ENCODE results near the gene NAALADL2.

The NAALADL2 gene

DNA sequence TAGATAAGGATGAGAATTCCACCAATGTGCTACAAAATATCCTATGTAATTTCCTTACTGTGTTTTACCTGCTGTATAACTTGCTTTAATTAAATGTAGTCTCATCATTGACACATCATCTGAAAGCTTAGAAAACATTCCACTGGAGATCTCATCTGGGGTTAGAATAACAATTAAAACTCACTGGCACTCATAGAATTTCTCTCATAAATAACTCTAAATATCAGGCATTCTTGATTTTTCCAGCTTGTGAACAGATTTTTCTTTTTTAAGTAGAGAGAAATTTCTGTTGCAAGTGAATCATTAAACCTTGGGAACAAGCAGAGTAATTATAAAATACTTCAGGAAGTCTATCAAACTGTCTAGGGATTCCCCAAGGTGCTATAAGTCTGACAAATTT lies 843.8 kb downstream of the NAALADL2 start:
- H3K4me1 ChIP-seq (ENCODE audit: control insufficient read depth, insufficient read depth, low read length), result no peaks in the 10 kb centered on the region
- H3K36me3 ChIP-seq (ENCODE audit: control insufficient read depth, insufficient read depth, low read length), result no peaks in the 10 kb centered on the region
- no peaks in the 10 kb centered on the region for H3K9me3 ChIP-seq (ENCODE audit: control insufficient read depth, low read length)
- no peak overlapping the region for H3K4me3 ChIP-seq (ENCODE audit: insufficient read depth, low read depth, low read length)
- H3K27ac ChIP-seq (ENCODE audit: insufficient read depth, low read depth, low read length, poor library complexity, severe bottlenecking), result no peak overlapping the region
- no peaks in the 10 kb centered on the region for H3K27me3 ChIP-seq (ENCODE audit: control insufficient read depth, insufficient read depth, low read length, poor library complexity, severe bottlenecking)

DNA sequence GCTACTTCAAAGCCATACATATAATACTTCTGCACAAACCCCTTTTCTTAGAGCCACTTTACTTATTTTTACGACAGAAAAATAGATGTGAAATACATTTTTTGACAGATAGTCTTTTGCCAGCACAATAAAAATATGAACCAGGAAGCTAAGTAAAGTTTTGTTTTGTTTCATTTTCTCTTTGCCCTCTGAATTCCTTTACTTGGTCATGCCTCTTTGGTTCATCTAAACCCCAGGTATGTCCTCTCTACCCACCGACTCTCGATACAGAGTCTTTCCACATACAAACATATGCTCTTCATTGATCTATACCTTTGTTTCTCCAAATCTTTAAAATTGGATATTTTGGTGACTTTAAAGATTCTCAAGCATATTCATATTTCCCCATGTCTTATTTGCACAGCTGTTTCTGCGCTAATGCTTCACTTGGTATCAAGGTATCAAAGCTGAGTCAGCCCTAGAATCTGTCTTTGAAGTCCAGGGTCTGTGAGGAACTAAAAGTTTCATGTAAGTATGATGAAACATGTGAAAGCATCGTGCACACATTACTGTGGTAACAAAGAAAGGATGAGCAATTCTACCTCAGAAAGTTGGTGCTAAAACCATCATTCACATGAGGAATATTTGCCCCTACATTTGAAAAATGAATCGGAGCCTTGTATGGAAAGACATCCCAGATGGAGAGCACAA lies 845.4 kb downstream of the NAALADL2 start:
- no peaks in the 10 kb centered on the region for H3K9me3 ChIP-seq (ENCODE audit: control insufficient read depth, low read length)
- H3K27ac ChIP-seq (ENCODE audit: insufficient read depth, low read depth, low read length, poor library complexity, severe bottlenecking), result no peak overlapping the region
- no peaks in the 10 kb centered on the region for H3K36me3 ChIP-seq (ENCODE audit: control insufficient read depth, insufficient read depth, low read length)
- no peak overlapping the region for H3K4me3 ChIP-seq (ENCODE audit: insufficient read depth, low read depth, low read length)
- no peaks in the 10 kb centered on the region for H3K27me3 ChIP-seq (ENCODE audit: control insufficient read depth, insufficient read depth, low read length, poor library complexity, severe bottlenecking)
- H3K4me1 ChIP-seq (ENCODE audit: control insufficient read depth, insufficient read depth, low read length), result no peaks in the 10 kb centered on the region
- whole genome bisulfite sequencing, 2 experiments, result 96 to 98% methylated on average over 6 of the region's 6 CpGs

DNA sequence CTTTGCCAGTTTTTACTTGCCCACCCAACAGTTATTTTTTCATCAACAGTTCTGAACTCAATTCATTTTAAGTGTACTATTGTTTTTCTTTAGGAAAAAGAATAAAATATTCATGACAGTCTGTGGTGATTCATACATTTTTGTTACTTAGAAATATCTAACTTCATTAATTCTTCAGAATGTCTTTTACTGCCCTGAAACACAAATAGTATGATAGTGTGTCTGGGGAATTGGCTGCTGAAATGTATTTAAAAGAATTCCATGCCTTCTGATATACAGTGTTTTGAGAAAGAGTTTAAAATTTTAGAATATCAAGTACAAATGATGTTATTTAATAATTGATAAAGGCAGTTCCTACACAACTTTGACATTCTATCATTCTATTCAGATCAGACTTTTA lies 854.1 kb downstream of the NAALADL2 start:
- H3K4me3 ChIP-seq (ENCODE audit: insufficient read depth, low read depth, low read length), result no peak overlapping the region
- no peaks in the 10 kb centered on the region for H3K9me3 ChIP-seq (ENCODE audit: control insufficient read depth, low read length)
- H3K27me3 ChIP-seq (ENCODE audit: control insufficient read depth, insufficient read depth, low read length, poor library complexity, severe bottlenecking), result no peaks in the 10 kb centered on the region
- H3K36me3 ChIP-seq (ENCODE audit: control insufficient read depth, insufficient read depth, low read length), result no peaks in the 10 kb centered on the region
- H3K4me1 ChIP-seq (ENCODE audit: control insufficient read depth, insufficient read depth, low read length), result no peaks in the 10 kb centered on the region
- H3K27ac ChIP-seq (ENCODE audit: insufficient read depth, low read depth, low read length, poor library complexity, severe bottlenecking), result no peak overlapping the region

DNA sequence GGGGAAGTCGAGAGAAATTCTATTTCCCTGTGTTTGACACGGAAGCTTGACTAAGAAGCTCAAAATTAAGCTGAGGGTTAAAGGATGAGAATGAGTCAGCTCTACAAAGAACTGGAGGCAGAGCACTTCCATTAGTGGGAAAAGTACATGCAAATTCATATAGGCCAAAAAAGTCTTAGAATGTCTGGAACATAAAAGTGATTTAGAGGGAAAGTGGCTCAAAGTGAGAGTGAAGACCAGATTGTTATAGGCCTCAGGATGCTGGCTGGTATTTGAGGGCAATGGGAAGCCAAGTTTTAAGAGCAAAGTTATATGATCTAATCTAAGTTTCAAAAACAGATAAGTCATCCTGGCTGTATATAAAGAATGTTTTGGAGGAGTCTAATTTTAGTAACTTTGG lies 857.3 kb downstream of the NAALADL2 start:
- no peaks in the 10 kb centered on the region for H3K9me3 ChIP-seq (ENCODE audit: control insufficient read depth, low read length)
- no peaks in the 10 kb centered on the region for H3K4me1 ChIP-seq (ENCODE audit: control insufficient read depth, insufficient read depth, low read length)
- no peaks in the 10 kb centered on the region for H3K36me3 ChIP-seq (ENCODE audit: control insufficient read depth, insufficient read depth, low read length)
- H3K4me3 ChIP-seq (ENCODE audit: insufficient read depth, low read depth, low read length), result no peak overlapping the region
- WGBS, 2 experiments, result 94 to 98% methylated on average over 2 of the region's 2 CpGs
- no peaks in the 10 kb centered on the region for H3K27me3 ChIP-seq (ENCODE audit: control insufficient read depth, insufficient read depth, low read length, poor library complexity, severe bottlenecking)
- H3K27ac ChIP-seq (ENCODE audit: insufficient read depth, low read depth, low read length, poor library complexity, severe bottlenecking), result no peak overlapping the region

DNA sequence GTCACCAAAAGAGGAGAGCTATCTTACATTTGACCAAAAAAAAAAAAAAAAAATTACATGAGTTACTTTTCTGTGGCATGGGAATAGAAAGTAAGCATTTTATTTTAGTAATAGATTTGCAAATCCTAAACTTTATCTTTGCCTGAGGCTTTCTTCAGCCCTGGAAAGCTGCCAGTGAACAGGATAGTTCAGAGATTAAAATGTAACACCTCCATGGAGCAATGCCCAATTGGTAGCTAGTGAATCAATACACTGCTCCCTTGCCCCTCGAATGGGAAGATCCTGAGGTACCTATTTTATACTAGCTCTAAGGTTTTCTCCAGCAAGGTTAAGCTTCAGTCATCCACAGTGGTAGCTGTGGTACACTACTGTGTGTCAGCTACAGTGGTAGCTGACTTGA lies 867.1 kb downstream of the NAALADL2 start:
- no peaks in the 10 kb centered on the region for H3K4me1 ChIP-seq (ENCODE audit: control insufficient read depth, insufficient read depth, low read length)
- no peak overlapping the region for H3K4me3 ChIP-seq (ENCODE audit: insufficient read depth, low read depth, low read length)
- 94 to 100% methylated on average over 1 of the region's 1 CpG for WGBS, 2 experiments
- no peak overlapping the region for H3K27ac ChIP-seq (ENCODE audit: insufficient read depth, low read depth, low read length, poor library complexity, severe bottlenecking)
- no peaks in the 10 kb centered on the region for H3K36me3 ChIP-seq (ENCODE audit: control insufficient read depth, insufficient read depth, low read length)
- H3K27me3 ChIP-seq (ENCODE audit: control insufficient read depth, insufficient read depth, low read length, poor library complexity, severe bottlenecking), result no peaks in the 10 kb centered on the region
- H3K9me3 ChIP-seq (ENCODE audit: control insufficient read depth, low read length), result no peaks in the 10 kb centered on the region

DNA sequence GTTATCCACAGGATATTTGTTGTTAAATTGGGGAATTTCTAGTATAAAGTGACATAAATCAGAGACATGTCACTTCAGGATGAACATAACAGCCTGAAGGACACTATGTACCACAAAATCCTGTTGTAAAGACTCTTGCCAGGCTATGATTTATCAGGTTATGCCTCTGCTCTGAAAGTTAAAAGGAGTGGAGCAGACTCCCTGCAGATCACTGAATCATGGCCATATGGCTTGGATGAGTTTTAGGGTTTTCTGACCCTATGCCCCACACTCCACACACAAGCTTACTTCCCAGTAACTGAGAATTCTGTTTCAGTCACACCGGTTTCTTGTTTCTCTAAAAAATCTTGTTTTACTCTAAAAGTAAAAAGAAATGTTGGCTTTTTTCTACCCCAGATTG lies 869.4 kb downstream of the NAALADL2 start:
- WGBS, 2 experiments, result 100% methylated on average over 1 of the region's 1 CpG; no CpG with 5 or more reads in 1 of the 2 experiments
- H3K4me1 ChIP-seq (ENCODE audit: control insufficient read depth, insufficient read depth, low read length), result no peaks in the 10 kb centered on the region
- H3K9me3 ChIP-seq (ENCODE audit: control insufficient read depth, low read length), result no peaks in the 10 kb centered on the region
- H3K36me3 ChIP-seq (ENCODE audit: control insufficient read depth, insufficient read depth, low read length), result no peaks in the 10 kb centered on the region
- no peak overlapping the region for H3K4me3 ChIP-seq (ENCODE audit: insufficient read depth, low read depth, low read length)
- H3K27me3 ChIP-seq (ENCODE audit: control insufficient read depth, insufficient read depth, low read length, poor library complexity, severe bottlenecking), result no peaks in the 10 kb centered on the region
- no peak overlapping the region for H3K27ac ChIP-seq (ENCODE audit: insufficient read depth, low read depth, low read length, poor library complexity, severe bottlenecking)

DNA sequence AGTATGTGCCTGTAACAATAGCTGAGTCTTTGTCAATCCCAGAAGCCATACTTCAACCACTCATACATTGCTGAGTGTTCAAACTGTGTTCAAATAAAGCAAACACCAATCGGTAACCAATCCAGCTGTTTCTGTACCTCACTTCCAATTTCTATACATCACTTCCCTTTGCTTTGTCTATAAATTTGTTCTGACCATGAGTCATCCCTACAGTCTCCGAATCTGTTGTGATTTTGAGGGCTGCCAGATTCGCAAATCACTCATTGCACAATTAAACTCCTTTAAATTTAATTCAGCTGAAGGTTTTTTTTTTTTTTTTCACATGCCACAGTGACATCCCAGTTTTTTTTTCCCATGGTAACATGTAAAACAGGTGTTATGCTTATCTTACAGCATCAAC lies 870.3 kb downstream of the NAALADL2 start:
- Histone ChIP-seq H3K27ac (ENCODE audit: insufficient read depth, low read depth, low read length, poor library complexity, severe bottlenecking) (no peak overlapping the region), H3K36me3 (ENCODE audit: control insufficient read depth, insufficient read depth, low read length) (no peaks in the 10 kb centered on the region), H3K9me3 (ENCODE audit: control insufficient read depth, low read length) (no peaks in the 10 kb centered on the region), H3K4me3 (ENCODE audit: insufficient read depth, low read depth, low read length) (no peak overlapping the region), H3K27me3 (ENCODE audit: control insufficient read depth, insufficient read depth, low read length, poor library complexity, severe bottlenecking) (no peaks in the 10 kb centered on the region), H3K4me1 (ENCODE audit: control insufficient read depth, insufficient read depth, low read length) (no peaks in the 10 kb centered on the region)
- WGBS, 2 experiments, result 69 to 84% methylated on average over 3 of the region's 3 CpGs

DNA sequence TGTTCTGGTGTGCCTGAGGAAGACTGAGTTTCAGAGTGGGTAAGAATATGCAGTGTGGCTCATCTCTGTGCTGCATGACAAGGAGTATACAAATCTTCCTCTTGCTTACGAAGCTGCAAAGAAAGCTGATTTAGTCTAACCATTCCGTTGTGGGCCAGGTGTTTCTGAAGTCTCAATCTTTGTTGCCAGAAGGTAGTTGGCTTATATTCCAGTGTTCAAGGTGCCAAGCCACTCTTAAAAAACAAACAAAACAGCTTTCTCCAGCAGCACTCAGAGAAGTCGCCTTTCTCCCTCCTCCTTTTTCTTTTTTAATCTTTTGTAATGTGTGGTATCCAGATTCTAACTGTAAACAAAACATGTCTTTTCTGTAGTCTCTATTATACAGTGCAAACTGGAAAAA lies 872.4 kb downstream of the NAALADL2 start:
- Histone ChIP-seq H3K9me3 (ENCODE audit: control insufficient read depth, low read length) (no peaks in the 10 kb centered on the region), H3K36me3 (ENCODE audit: control insufficient read depth, insufficient read depth, low read length) (no peaks in the 10 kb centered on the region), H3K27ac (ENCODE audit: insufficient read depth, low read depth, low read length, poor library complexity, severe bottlenecking) (no peak overlapping the region), H3K4me3 (ENCODE audit: insufficient read depth, low read depth, low read length) (no peak overlapping the region), H3K4me1 (ENCODE audit: control insufficient read depth, insufficient read depth, low read length) (no peaks in the 10 kb centered on the region), H3K27me3 (ENCODE audit: control insufficient read depth, insufficient read depth, low read length, poor library complexity, severe bottlenecking) (no peaks in the 10 kb centered on the region)
- 87 to 89% methylated on average over 2 of the region's 3 CpGs for WGBS, 2 experiments

DNA sequence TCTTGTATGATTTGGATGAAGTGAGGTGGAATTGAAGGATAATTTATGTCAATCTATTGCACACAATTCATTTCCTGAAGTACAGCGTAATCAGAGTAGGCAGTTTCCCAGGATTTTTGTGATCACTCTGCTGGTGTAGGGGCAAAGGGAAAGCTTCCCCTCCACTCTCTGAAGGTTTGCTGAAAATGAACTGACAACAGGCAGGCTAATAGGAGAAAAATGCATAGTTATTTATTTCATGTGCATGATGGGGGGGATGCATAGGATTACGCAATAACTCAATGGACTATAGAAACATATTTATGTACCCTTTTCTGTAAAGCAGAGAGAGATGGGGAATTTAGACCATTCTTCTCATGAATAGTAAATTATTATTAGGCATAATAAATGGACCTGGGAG lies 872.9 kb downstream of the NAALADL2 start:
- H3K27me3 ChIP-seq (ENCODE audit: control insufficient read depth, insufficient read depth, low read length, poor library complexity, severe bottlenecking), result no peaks in the 10 kb centered on the region
- H3K4me3 ChIP-seq (ENCODE audit: insufficient read depth, low read depth, low read length), result no peak overlapping the region
- no peaks in the 10 kb centered on the region for H3K9me3 ChIP-seq (ENCODE audit: control insufficient read depth, low read length)
- 92 to 100% methylated on average over 1 to 2 of the region's 2 CpGs for WGBS, 2 experiments
- H3K4me1 ChIP-seq (ENCODE audit: control insufficient read depth, insufficient read depth, low read length), result no peaks in the 10 kb centered on the region
- H3K36me3 ChIP-seq (ENCODE audit: control insufficient read depth, insufficient read depth, low read length), result no peaks in the 10 kb centered on the region
- no peak overlapping the region for H3K27ac ChIP-seq (ENCODE audit: insufficient read depth, low read depth, low read length, poor library complexity, severe bottlenecking)

DNA sequence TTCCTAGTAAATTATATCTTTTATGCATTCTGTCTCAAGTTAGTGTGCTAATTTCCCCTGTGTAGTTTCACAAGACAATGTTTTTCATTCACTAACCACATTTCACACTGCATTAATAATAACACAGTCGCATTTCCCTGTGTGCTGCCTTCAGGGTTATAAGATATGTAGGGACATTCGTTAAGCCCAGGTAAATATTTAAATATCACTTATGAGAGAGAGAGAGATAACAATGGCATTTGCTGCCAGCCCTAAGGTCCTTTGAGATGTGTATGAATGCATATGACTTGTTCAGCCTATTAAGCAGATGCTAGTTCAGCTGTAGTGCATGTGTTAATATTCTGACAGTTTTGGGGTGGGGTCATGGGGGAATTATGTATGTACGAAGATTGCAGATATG lies 876.7 kb downstream of the NAALADL2 start:
- WGBS, 2 experiments, result 90 to 94% methylated on average over 2 to 3 of the region's 3 CpGs
- Histone ChIP-seq H3K36me3 (ENCODE audit: control insufficient read depth, insufficient read depth, low read length) (no peaks in the 10 kb centered on the region), H3K4me1 (ENCODE audit: control insufficient read depth, insufficient read depth, low read length) (no peaks in the 10 kb centered on the region), H3K27ac (ENCODE audit: insufficient read depth, low read depth, low read length, poor library complexity, severe bottlenecking) (no peak overlapping the region), H3K27me3 (ENCODE audit: control insufficient read depth, insufficient read depth, low read length, poor library complexity, severe bottlenecking) (no peaks in the 10 kb centered on the region), H3K4me3 (ENCODE audit: insufficient read depth, low read depth, low read length) (no peak overlapping the region), H3K9me3 (ENCODE audit: control insufficient read depth, low read length) (no peaks in the 10 kb centered on the region)
